ENCODE data around the gene MAML2. TPM values are rescaled to one million over a fixed set of nuclear protein-coding genes. Genes with fewer than 3 reads are reported as not detected.

Gene MAML2
- total RNA-seq, 2 experiments from 2014 or later, result 11.8 to 12.5 TPM

DNA sequence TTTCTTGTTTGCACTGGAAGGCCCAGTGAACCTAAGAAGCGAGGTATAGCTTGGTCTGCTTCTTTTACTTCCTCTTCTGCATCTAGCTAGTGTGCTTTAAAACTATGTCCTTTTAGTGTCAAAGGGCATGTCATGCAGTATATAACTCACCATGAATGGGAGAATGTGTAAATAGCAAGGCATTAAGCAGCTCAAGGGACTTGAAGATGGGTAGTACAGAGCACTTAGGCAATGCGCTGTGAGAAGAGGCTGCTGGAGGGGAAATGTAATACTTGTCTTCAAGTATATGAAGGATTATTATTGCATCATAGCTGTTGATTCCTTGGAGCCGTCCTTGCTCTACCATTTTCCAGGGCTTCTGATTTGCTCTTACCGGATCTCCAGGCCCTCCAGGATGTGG is 7.6 kb downstream of the MAML2 start:
- no peak overlapping the region for H3K4me3 Mint-ChIP-seq
- POLR2A ChIA-PET, result interaction anchor here (0.8 to 1.0 kb wide), 2 partner anchors 28 to 56 kb away, joined by 3 read pairs; no protein-coding TSS in a partner anchor
- no peak for ATAC-seq

GRCh38 chr11:96334219-96334618 is 8.8 kb downstream of the MAML2 start:
- no peak for ATAC-seq
- CTCF ChIA-PET, result interaction anchor here (1.7 kb wide), 1 partner anchor 9 kb away, joined by 6 read pairs; the partner anchor contains the start of gene MAML2

More for the DNA sequence above, 7.6 kb downstream of the MAML2 start:
- Mint-ChIP-seq H3K27ac (peak overlapping the region; percentile 11), H3K9me3 (no peaks in the 10 kb centered on the region), H3K27me3 (no peaks in the 10 kb centered on the region), H3K4me1 (ENCODE audit: low read depth) (peaks cover 76% of the 10 kb centered on the region), H3K36me3 (ENCODE audit: low read depth) (peaks cover 36% of the 10 kb centered on the region)
- no peak for DNase-seq
- intact Hi-C loops (cut with micrococcal nuclease), result no loop called here
- CTCF ChIA-PET, result interaction anchor here (0.8 to 2.6 kb wide), 7 partner anchors 7 to 110 kb away, joined by 3 to 8 read pairs (median 5); partner anchors contain the start of gene MAML2
- no peak for TF ChIP-seq CTCF (IDR thresholded peaks at IDR 0.05)

GRCh38 chr11:96333191-96333719 is 9.7 kb downstream of the MAML2 start:
- H3K36me3 Mint-ChIP-seq (ENCODE audit: low read depth), result peaks cover 43% of the 10 kb centered on the region
- intact Hi-C loops (cut with micrococcal nuclease), result no loop called here
- peak overlapping the region; percentile 1 for H3K27ac Mint-ChIP-seq
- H3K9me3 Mint-ChIP-seq, result no peaks in the 10 kb centered on the region
- no peak for TF ChIP-seq CTCF (IDR thresholded peaks at IDR 0.05)
- ATAC-seq (no peak), DNase-seq (no peak)
- no peaks in the 10 kb centered on the region for H3K27me3 Mint-ChIP-seq
- POLR2A ChIA-PET, result interaction anchor here (0.9 to 1.6 kb wide), 4 partner anchors 8 to 99 kb away, joined by 3 to 5 read pairs (median 4); no protein-coding TSS in a partner anchor
- H3K4me1 Mint-ChIP-seq (ENCODE audit: low read depth), result peaks cover 87% of the 10 kb centered on the region
- no peak overlapping the region for H3K4me3 Mint-ChIP-seq
- CTCF ChIA-PET, result interaction anchor here (1.5 to 4.1 kb wide), 2 partner anchors 9 to 54 kb away, joined by 3 to 26 read pairs; partner anchors contain the start of gene MAML2

More at GRCh38 chr11:96334219-96334618, 8.8 kb downstream of the MAML2 start:
- DNase-seq, result no peak
- intact Hi-C loops (cut with micrococcal nuclease), result no loop called here
- POLR2A ChIA-PET, result interaction anchor here (1.0 kb wide), 1 partner anchor 19 kb away, joined by 3 read pairs; no protein-coding TSS in a partner anchor
- no peak for TF ChIP-seq CTCF (IDR thresholded peaks at IDR 0.05)
- H3K36me3 Mint-ChIP-seq (ENCODE audit: low read depth), result peaks cover 38% of the 10 kb centered on the region
- H3K9me3 Mint-ChIP-seq, result no peaks in the 10 kb centered on the region
- H3K27me3 Mint-ChIP-seq, result no peaks in the 10 kb centered on the region
- H3K27ac Mint-ChIP-seq, result no peak overlapping the region
- no peak overlapping the region for H3K4me3 Mint-ChIP-seq
- peaks cover 86% of the 10 kb centered on the region for H3K4me1 Mint-ChIP-seq (ENCODE audit: low read depth)

GRCh38 chr11:96332126-96332771 is 10.7 kb downstream of the MAML2 start:
- CTCF ChIA-PET, result interaction anchor here (0.9 to 4.1 kb wide), 4 partner anchors 10 to 143 kb away, joined by 3 to 26 read pairs (median 4); partner anchors contain the start of gene MAML2
- TF ChIP-seq CTCF (IDR thresholded peaks at IDR 0.05), result no peak
- H3K4me1 Mint-ChIP-seq (ENCODE audit: low read depth), result peaks cover 78% of the 10 kb centered on the region
- DNase-seq, result no peak
- H3K36me3 Mint-ChIP-seq (ENCODE audit: low read depth), result peaks cover 40% of the 10 kb centered on the region
- H3K27me3 Mint-ChIP-seq, result no peaks in the 10 kb centered on the region
- no peak overlapping the region for H3K4me3 Mint-ChIP-seq
- H3K27ac Mint-ChIP-seq, result peak overlapping the region; percentile 57
- ATAC-seq, result no peak
- no peaks in the 10 kb centered on the region for H3K9me3 Mint-ChIP-seq
- intact Hi-C loops (cut with micrococcal nuclease), result no loop called here
- POLR2A ChIA-PET, result interaction anchor here (0.6 to 1.6 kb wide), 8 partner anchors 9 to 117 kb away, joined by 3 to 5 read pairs (median 3); no protein-coding TSS in a partner anchor

Measured in activated CD8-positive, alpha-beta T cell treated with anti-CD3 and anti-CD28 coated beads for 36 hours (primary cell).